ENCODE results near the gene TBX15. TPM values are rescaled to one million over a fixed set of nuclear protein-coding genes. Genes with fewer than 3 reads are reported as not detected.

Gene TBX15
- total and polyA plus RNA-seq, 2 experiments from 2014 or later: 0.21 TPM; not detected in 1

DNA sequence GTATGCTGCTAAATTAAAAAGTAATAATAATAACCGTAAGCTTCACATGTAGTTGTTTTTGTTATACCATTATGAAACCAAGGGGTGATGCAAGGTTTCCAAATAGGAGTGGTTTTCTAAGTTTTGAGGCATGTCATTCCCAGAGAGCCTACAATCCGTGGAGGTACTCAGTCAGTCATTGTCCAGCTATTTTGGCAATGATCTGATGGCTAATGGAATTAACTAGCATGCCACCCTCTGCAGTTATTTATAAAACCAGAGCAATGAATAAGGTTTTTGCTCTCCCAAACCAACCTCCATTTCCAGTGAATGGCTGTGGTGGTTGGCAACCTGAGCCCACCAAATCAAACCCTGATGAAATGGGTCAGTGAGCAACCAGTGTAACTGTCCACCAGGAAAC is 106.4 kb downstream of the TBX15 start:
- H3K79me2 ChIP-seq (replicated peaks; ENCODE audit: insufficient read depth): no peaks in the 10 kb centered on the region
- H3K4me3 ChIP-seq: no peak overlapping the region
- ATAC-seq: no peak
- H3K4me1 ChIP-seq (ENCODE audit: insufficient read depth): no peaks in the 10 kb centered on the region
- H4K20me1 ChIP-seq (replicated peaks; ENCODE audit: insufficient read depth): no peaks in the 10 kb centered on the region
- no peaks in the 10 kb centered on the region for H3K36me3 ChIP-seq (ENCODE audit: insufficient read depth)
- H3K4me2 ChIP-seq: no peak overlapping the region
- Mint-ChIP-seq H3K9me3 (no peaks in the 10 kb centered on the region), H3K4me3 (no peak overlapping the region), H3K4me1 (no peaks in the 10 kb centered on the region; the same call in 2 of the 3 replicates), H3K27me3 (ENCODE audit: insufficient read depth, low read depth, poor library complexity) (peaks cover 1% of the 10 kb centered on the region), H3K36me3 (ENCODE audit: low read depth) (no peaks in the 10 kb centered on the region), H3K27ac (no peak overlapping the region)
- no peak for DNase-seq (ENCODE audit: low spot score)
- no peaks in the 10 kb centered on the region for H3K27me3 ChIP-seq (ENCODE audit: insufficient read depth)
- H2AFZ ChIP-seq: no peak overlapping the region
- no peak overlapping the region for H3K27ac ChIP-seq (ENCODE audit: low read depth)
- H3K9me2 ChIP-seq (ENCODE audit: insufficient read depth): 0 out of 2 replicates have a peak, but pooled peaks cover 3% of the 10 kb centered on the region
- no peaks in the 10 kb centered on the region for H3F3A ChIP-seq (replicated peaks; ENCODE audit: low read depth)
- TF ChIP-seq JUNB (IDR thresholded peaks at IDR 0.05; ENCODE audit: unreplicated experiment): no peak
- TF ChIP-seq STAT1 (IDR thresholded peaks at IDR 0.05; ENCODE audit: unreplicated experiment): no peak
- TF ChIP-seq ZNF114 (CRISPR knock-in tag; IDR thresholded peaks at IDR 0.05): no peak
- TF ChIP-seq ZNF331 (CRISPR knock-in tag; IDR thresholded peaks at IDR 0.05; ENCODE audit: low read depth): no peak
- TF ChIP-seq CREB1 (CRISPR knock-in tag; IDR thresholded peaks at IDR 0.05; ENCODE audit: low read depth): no peak
- TF ChIP-seq NANOG (IDR thresholded peaks at IDR 0.05; ENCODE audit: borderline replicate concordance): no peak

DNA sequence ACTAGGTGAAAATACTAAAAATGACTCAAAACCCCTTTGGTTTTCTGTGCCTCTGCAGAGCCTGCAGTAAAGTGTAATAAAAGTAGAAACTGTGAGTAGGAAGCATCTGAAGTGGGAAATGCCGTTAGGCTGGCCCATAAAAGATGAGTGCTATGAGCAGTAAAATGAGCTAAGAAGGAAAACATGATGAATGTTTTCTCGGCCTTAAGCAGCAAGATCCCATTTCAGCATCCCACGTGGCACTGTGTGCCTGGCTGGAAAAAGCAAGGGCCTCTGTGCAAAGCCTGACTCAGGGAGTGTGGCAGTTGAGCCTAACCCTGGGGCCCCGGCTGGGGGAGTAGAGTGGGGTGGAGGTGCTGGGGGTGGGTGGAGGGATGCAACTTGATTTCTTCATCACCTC is 109.5 kb downstream of the TBX15 start:
- H4K20me1 ChIP-seq (replicated peaks; ENCODE audit: insufficient read depth): no peaks in the 10 kb centered on the region
- no peaks in the 10 kb centered on the region for H3K27me3 ChIP-seq (ENCODE audit: insufficient read depth)
- no peaks in the 10 kb centered on the region for H3K9me3 Mint-ChIP-seq
- no peaks in the 10 kb centered on the region for H3K27me3 Mint-ChIP-seq (ENCODE audit: insufficient read depth, low read depth, poor library complexity)
- no peaks in the 10 kb centered on the region for H3K36me3 Mint-ChIP-seq (ENCODE audit: low read depth)
- H3K4me1 Mint-ChIP-seq: no peaks in the 10 kb centered on the region; the same call in 2 of the 3 replicates
- TF ChIP-seq ZNF462 (CRISPR knock-in tag; IDR thresholded peaks at IDR 0.05): no peak
- TF ChIP-seq EZH2 (IDR thresholded peaks at IDR 0.05; ENCODE audit: low read depth, unreplicated experiment): no peak
- no peak for TF ChIP-seq REST (IDR thresholded peaks at IDR 0.05; ENCODE audit: unreplicated experiment)
- TF ChIP-seq POLR2AphosphoS5 (IDR thresholded peaks at IDR 0.05; ENCODE audit: low read depth): no peak
- TF ChIP-seq, protein P1, sequence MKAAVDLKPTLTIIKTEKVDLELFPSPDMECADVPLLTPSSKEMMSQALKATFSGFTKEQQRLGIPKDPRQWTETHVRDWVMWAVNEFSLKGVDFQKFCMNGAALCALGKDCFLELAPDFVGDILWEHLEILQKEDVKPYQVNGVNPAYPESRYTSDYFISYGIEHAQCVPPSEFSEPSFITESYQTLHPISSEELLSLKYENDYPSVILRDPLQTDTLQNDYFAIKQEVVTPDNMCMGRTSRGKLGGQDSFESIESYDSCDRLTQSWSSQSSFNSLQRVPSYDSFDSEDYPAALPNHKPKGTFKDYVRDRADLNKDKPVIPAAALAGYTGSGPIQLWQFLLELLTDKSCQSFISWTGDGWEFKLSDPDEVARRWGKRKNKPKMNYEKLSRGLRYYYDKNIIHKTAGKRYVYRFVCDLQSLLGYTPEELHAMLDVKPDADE (IDR thresholded peaks at IDR 0.05): no peak
- no peak for TF ChIP-seq EZH2phosphoT487 (IDR thresholded peaks at IDR 0.05; ENCODE audit: unreplicated experiment)
- TF ChIP-seq CREB1 (CRISPR knock-in tag; IDR thresholded peaks at IDR 0.05; ENCODE audit: low read depth): no peak
- TF ChIP-seq JUNB (IDR thresholded peaks at IDR 0.05; ENCODE audit: unreplicated experiment): no peak
- ATAC-seq (no peak), DNase-seq (ENCODE audit: low spot score) (no peak)
- no peak overlapping the region for H3K4me2 ChIP-seq
- no peak overlapping the region for H3K4me3 ChIP-seq
- no peaks in the 10 kb centered on the region for H3F3A ChIP-seq (replicated peaks; ENCODE audit: low read depth)
- H3K36me3 ChIP-seq (ENCODE audit: insufficient read depth): no peaks in the 10 kb centered on the region
- H3K79me2 ChIP-seq (replicated peaks; ENCODE audit: insufficient read depth): no peaks in the 10 kb centered on the region
- no peak overlapping the region for H3K27ac Mint-ChIP-seq
- H3K9me2 ChIP-seq (ENCODE audit: insufficient read depth): peaks cover 5% of the 10 kb centered on the region; the same call in 1 of the 2 replicates
- 0 out of 2 replicates have a peak overlapping the region, but pooled peaks have one; percentile 30 for H2AFZ ChIP-seq
- no peak overlapping the region for H3K4me3 Mint-ChIP-seq
- H3K27ac ChIP-seq (ENCODE audit: low read depth): no peak overlapping the region
- H3K4me1 ChIP-seq (ENCODE audit: insufficient read depth): no peaks in the 10 kb centered on the region

Measured in GM23338 (cell line).